ENCODE data around the gene C19orf47.

Gene C19orf47, protein sequence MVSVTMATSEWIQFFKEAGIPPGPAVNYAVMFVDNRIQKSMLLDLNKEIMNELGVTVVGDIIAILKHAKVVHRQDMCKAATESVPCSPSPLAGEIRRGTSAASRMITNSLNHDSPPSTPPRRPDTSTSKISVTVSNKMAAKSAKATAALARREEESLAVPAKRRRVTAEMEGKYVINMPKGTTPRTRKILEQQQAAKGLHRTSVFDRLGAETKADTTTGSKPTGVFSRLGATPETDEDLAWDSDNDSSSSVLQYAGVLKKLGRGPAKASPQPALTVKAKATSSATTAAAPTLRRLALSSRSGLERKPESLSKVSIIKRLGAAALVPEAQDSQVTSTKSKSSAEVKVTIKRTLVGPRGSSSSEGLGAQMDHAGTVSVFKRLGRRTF

DNA sequence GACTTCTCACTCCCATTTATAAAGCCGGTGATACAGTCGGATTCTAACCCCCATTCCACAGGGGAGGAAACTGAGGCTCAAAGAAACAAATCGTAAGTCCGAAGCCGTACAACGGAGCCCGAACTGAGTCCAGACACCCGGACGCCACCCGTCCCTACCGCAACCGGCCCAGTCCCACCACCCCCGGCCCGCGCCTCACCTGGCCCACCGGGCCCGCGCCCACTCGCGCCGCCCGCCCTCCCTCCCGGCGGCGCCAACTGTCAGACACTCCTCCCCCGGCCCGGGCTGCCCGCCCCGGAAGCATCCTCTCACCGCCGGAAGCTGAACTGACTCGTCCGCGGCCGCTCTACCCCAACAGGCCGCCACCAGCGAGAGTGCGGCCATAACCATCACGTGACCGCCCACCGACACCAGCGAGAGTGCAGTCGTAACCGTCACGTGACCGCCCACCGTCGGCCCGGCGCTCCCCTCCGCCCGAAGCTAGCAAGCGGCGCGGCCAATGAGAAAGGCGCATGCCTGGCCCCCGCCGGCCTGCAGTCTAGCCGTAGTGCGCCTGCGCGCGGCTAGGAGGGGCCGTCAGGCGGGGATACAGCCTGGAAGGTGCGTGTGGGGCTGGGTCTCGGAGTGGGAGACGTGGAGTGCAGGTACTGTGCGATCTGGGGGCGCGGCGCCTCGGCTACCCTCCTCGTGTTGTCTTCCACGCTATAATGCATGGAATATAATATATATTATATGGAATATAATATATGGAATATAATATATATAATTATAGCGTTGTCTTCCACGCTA lies at the start of gene C19orf47, which contains the start of gene PLD3:
Gene C19orf47 (minus strand): TSS at position 273 of the 789 bp plus-strand sequence. CDS start 6,540 bp downstream, outside the sequence.
Gene PLD3 (plus strand): TSS at position 571 of the 789 bp plus-strand sequence. CDS start 17,789 bp downstream, outside the sequence.
- peak; percentile 98 for DNase-seq (ENCODE audit: low read depth)

DNA sequence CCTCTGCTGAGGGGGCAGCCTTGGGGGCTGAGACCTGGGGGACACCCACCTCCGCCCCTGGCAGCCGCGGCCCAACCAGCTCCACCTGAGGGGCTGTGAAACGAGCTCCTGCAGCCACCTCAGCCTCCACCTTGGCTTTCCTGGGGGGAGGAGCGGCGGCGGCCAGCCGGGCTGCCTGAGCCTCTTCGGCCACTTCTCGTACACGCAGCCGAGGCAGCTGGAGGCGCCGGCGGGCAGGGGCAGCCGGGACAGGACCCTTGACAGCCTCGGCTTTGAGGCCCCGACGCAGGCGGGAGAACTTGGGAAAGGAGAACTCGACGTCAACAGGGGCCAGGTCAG lies 49.3 kb upstream of the C19orf47 start:
- no peak for DNase-seq (ENCODE audit: low read depth)

DNA sequence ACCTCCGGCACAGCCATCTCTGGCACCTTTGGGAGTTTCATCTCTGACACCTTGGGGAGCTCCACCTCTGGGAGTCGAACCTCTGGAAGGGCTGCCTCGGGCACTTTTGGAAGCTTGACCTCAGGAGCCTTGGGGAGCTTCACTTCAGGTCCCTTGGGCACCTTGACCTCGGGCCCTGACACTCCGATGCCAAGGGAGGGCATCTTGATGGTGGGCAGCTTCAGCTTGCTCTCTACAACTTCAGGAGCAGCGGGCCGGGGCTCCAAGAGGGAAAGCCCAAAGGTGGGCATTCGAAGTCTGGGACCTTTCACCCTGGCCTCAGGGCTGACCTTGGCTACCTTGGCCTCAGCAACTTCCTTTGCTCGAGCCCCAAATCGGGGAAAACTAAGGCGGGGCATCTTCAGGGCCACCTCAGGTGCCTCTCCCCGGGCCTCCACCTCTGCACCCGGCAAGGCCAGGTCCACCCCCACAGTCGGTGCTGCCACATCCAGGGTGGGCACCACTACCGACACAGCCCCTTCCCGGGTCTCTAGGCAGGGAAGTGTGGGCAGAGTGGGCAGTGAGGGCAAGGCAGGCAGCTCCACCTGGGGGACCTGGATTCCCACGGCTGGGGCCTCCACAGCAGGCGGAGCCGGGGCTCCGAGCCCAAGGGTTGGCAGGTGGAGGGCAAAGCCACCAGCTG lies 48.8 kb upstream of the C19orf47 start:
- DNase-seq (ENCODE audit: low read depth) = no peak

DNA sequence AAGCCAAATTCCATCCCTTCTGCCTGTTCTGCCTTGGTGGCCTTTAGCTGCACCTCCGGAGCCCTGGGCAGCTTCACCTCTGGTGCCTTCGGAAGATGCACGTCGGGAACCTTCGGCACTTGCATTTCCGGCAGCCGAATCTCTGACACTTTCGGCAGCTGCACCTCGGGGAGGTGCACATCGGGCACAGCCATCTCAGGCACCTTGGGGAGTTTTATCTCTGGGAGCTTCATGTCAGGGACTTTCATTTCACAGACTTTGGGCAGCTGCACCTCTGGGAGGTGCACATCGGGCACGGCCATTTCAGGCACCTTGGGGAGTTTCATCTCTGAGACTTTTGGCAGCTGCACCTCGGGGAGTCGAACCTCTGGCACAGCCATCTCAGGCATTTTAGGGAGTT lies 47.8 kb upstream of the C19orf47 start:
- no peak for DNase-seq (ENCODE audit: low read depth)

DNA sequence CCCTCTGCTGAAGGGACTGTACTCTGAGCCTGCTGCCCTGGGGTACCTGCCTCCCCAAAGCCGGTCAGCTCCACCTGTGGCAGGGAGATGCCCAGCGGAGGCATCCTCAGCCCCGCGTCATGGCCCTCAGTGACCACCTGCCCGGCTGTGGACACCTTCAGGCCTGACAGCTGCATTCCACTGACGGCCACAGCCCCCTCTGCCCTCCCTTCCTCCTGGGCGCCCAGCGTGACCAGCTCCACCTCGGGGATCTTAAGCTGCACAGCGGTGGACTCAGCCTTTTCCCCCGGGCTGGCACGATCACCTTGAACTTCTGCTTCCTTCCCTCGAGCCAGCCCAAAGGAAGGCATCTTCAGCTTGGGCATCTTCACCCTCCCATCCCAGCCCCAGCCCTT lies 46.6 kb upstream of the C19orf47 start:
- no peak for DNase-seq (ENCODE audit: low read depth)

DNA sequence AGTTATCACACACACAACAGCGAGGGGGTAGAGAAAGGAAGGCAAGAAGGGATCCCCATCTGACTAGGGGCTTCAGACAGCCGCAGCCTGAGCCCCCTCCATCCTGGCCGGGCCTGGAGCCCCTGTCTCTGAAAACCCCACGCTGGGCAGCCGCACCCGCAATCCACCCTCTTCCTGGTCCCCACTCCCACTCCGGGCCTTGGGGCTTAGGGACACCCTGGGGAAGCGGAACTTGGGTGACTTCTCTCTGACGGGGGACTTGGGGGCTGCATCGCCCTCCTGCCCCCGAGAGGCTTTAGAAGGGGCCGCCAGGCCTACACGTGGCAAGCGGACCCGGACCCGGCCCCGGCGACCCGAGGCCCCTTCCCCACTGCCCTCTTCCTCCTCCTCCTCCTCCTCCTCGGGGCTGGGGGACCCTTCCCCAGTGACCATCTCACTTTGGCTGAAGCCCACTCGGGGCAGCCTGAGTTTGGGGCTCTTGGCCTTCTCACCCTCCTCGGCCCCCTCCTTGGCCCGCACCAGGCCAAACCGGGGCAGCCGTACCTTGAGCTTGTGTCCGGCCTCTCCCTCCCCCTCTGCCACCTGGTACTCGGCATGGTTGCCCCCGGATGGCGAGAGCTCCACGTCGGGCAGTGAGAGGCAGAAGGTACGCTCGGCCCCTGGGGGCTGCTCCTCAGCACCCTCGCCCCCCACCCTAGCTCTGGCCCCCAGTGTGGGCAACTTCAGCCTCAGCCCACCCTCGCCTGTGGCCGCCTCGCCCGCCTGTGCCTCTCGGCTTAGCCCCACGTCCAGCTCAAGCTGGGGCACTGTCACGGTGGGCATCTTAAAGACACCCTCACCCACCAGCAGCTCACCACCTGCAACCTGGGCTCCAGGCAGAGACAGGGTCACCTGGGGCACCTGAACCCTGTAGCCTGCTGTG lies 46.0 kb upstream of the C19orf47 start:
- DNase-seq (ENCODE audit: low read depth) = no peak

DNA sequence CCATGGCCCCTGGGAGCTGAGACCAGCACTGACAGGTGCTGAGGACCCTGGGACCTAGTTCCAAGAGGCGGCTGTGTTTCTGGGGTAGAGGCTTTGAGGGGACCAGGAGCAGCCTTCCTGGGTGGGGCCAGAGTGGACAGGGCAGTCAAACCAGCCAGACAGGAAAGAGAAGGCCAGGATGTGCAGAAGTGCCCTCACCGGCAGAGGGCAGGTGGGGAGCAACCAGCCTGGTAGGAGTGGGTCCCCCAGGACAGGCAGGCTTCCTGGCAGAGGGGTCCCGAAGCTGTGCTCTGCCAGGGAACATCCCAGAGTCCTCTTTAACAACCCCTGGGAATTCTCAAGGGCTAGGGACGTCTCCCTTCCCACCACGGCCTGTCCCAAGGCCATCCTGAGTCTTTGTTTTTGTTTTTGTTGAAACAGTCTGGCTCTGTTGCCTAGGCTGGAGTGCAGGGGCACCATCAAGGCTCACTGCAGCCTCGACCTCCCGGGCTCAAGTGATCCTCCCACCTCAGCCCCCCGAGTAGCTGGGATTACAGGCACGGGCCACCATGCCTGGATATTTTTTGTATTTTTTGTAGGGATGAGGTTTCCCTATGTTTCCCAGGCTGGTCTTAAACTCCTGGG lies 44.8 kb upstream of the C19orf47 start:
- DNase-seq (ENCODE audit: low read depth) = no peak

DNA sequence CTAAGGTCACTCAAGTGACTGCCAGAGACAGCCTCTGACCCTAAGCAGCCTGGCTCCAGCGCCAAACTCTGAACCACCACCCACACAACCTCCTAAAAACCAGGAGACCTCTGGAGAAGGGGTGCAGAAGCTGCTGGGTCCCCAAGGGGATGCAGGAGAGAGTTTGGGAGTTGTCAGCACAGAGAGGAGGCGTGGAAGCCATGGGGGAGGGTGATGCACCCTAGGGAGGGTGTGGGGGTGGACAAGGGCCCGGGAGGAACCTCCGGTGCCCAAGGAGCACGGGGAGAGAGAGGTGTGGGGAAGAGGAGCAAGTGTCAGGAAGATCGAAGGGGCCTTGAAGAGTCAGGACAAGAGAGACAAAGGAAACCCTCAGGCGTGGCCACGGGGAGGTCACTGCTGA lies 43.9 kb upstream of the C19orf47 start:
- DNase-seq (ENCODE audit: low read depth) = no peak

DNA sequence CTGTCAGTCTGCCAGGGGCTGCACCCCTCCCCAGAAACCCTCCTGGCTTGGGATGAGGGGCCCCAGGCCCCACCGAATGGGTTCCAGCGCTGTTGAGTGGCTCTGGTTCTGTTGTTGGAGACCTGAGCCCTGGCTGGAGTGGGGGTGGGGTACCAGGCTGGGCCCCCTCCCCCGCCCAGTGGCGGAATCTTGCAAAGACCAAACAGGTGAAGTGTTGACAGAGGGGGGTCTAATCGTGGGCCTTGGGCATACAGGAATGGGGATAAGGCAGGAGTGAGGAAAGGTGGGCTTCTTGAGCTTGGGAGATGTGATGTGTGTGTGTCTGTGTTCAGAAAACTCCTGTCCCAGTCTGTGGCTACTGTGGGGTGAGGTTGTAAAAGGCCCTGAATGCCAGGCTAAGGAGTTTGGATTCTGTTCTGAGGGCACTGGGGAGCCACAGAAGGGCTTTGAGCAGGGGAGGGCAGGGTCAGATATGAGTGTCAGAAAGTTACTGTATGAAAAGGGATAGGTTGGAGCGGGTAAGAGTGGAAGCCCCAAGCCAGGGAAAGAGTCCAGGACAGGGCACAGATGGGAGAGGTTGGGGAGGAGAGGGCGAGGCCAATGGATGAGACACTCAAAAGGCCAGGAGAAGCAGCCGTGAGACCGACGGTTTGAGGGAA lies 42.0 kb upstream of the C19orf47 start, which contains the start of gene HIPK4:
Gene HIPK4 (minus strand): TSS at position 98 of the 659 bp plus-strand sequence. CDS start 279 bp downstream, outside the sequence.
- DNase-seq (ENCODE audit: low read depth) = no peak

DNA sequence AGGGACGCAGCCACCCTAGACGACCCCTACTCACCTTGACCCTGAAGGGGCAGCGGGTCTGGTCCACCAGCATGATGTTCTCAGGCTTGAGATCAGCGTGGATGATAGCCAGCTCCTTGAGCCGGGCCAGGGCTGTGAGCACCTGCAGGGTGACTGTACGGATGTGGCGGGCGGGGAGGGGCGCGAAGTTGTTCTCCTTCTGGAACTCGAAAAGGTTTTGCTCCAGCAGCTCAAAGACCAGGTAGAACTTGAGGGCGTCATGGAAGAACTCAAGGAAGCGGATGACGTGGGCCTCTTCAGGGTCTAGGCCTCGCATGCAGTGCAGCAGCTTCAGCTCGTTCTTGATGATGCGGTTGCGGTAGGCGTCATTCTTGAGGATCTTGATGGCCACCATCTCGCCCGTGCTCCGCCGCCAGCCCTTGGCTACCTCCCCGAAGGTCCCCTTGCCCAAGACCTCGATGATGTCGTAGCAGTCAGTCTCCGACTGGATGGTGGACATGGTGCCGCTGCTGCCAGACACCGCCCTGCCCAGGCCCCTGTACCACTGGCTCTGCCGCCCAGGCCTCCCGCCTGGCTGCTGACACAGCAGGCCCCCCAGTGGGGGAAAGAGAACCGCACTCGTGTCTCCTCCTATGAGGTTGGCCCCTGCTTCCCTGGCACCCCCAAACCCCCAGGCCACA lies 41.3 kb upstream of the C19orf47 start:
- DNase-seq (ENCODE audit: low read depth) = no peak

DNA sequence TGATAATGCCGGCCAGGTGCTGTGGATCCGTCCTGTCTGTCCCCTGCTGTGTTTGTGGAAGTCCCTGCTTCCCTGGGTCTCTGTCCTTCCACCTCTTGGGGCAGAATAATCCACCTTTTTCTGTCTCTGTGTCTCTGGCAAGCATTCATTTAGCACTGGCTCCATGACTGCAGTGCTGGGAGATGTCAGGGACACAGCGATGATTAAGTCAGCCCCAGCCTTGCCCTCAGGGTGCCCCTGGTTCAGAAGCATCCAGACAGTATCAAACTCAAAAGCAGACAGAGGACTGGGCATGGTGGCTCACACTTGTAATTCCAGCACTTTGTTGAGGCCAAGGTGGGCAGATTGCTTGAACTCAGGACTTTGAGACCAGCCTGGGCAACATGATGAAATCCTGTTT lies 40.3 kb upstream of the C19orf47 start:
- no peak for DNase-seq (ENCODE audit: low read depth)

DNA sequence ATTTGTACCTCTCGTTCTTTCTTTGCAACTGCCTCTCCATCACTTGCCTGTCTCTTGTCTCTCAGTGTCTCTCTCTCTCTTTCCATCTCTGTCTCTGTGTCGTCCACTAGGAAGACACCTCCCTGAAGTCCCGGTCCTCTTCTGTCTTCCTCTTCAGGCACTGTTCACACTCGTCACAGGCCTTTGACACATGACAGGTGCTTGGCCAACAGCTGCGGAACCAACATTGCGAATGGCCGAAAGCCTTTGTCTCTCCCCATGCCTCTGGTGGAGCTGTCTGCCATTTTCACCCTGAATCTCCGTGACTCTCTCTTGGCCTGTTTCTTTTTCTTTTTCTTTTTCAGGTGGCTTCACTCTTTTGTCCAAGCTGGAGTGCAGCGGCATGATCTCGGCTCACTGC lies 39.0 kb upstream of the C19orf47 start:
- DNase-seq (ENCODE audit: low read depth) = no peak

DNA sequence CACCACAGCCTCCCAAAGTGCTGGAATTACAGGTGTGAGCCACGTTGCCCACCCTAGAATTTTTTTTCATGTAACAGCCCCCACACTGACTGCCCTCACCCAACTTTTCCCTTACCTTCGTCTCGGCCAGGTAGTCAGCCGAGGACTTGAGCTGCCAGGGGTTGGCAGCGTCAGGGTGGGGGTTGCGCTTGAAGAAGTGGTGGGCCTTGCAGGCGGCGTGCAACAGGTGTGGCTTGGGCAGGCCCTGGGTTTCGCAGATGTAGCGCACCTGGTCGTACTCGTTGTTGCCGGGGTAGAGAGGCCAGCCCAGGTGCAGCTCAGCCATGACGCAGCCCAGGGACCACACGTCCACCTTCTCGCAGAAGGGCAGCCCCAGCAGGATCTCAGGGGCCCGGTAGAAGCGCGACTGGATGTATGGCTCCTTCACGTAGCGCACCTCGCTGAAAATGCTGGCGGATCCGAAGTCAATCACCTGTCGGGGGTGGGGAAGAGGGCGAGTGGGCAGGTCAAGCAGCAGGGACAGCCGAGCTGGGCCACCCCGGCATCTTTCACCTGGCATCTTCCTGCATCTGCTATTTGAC lies 35.6 kb upstream of the C19orf47 start:
- no peak for DNase-seq (ENCODE audit: low read depth)

DNA sequence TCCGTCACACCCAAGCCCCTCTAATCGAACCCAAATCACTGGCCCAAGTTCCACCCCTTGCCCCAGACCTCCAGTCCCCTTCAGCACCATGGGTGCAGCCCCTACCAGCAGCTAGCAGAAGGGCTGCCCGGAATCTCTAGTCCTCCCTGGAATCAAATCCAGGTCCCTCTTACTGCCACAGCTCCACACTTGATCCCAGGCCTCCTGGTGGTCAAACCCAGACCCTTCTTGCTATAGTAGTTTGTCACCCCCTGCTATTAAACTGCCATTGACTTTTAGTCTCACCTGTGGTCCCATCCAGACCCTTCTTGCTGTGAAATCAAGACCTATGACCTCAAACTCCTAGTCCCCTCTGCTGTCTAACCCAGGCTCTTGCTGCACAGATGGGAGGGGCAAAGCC lies 33.1 kb upstream of the C19orf47 start:
- DNase-seq (ENCODE audit: low read depth) = no peak

DNA sequence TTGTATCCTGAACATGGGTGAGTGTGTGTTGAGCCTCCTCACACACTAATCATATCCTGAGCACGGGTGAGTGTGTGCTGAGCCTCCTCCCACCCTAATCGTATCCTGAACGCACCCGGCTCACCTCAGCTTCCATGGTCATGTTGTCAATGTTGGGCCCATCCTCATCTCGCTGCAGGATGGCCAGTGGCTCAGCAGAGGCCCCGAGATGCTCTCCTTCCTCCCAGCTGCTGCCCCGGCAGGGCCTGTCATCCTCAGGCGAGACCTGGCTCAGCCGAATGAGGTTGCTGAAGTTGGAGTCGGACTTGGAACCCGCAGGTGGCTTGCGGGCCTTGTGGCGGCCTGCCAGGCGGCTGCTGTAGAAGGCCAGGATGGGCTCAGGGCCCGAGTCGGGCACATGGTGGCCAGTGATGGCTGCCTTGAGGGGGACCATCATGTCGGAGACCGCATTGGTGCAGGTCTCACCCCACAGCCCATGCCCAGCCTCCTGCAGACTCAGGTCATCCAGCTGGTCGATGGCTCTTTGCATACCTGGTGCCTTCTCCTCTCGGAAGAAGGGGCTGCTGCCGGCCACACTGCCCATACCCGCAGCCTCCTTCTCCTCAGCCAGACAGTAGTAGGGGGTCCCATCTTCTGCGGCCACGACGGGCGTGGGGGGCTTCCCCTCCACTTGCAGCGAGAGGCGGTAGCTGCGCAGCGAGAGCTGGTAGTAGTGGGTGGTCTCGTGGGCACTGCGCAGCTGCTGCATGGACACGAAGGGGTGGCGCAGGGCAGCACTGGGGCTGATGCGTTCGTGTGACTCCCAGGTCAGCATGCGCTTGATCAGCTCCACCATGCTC lies 32.2 kb upstream of the C19orf47 start:
- DNase-seq (ENCODE audit: low read depth) = no peak

DNA sequence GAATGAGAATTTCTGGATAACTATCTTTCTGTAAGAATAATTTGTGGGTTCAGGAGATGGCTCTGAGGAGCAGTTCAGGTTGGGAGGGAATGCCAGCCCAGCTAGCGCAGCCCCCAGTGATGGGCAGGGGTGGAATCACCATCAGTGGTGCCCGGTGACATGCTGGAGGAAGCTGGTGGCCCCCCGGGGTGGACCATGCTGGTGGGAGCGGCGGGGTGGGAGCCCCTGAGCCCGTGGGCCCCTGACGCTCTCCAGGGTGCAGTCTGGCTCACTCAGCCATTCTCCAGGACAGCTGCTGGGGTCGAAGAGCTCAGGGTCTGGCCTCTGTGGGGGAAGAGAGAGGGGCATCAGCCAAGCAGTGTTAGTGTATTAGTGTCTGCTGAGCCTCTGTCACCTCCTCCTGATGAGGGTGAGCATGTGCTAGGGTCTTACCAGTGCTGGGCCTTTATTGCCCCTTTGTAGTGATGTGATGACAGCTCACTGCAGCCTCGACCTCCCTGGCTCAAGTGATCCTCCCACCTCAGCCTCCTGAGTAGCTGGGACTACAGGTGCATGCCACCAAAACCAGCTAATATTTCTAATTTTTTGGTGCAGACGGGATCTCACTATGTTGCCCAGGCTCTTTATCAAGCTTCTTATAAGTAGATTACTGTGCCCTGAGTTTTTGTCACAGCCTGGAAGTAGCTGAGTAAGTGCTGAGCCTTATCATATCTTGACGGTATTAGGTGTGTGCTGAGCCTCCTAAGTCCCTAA lies 31.4 kb upstream of the C19orf47 start:
- no peak for DNase-seq (ENCODE audit: low read depth)

DNA sequence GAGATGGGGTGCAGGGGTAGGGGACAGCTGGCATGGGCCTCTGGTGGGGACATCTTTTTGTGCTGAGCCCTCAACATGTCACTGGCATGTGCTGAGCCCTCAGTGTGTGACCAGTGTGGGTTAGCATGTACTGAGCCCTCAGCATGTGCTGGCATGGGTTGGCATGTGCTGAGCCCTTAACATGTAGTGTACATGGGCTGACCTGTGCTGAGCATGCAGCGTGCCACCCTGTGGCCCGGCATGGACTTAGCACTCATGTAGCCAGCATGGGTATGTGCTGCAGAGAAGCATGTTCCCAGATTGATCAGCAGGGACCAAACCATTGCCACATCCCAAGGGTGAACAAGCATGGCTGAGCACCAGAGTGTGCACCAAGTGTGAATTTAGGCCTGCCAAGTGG lies 30.3 kb upstream of the C19orf47 start:
- DNase-seq (ENCODE audit: low read depth) = no peak

DNA sequence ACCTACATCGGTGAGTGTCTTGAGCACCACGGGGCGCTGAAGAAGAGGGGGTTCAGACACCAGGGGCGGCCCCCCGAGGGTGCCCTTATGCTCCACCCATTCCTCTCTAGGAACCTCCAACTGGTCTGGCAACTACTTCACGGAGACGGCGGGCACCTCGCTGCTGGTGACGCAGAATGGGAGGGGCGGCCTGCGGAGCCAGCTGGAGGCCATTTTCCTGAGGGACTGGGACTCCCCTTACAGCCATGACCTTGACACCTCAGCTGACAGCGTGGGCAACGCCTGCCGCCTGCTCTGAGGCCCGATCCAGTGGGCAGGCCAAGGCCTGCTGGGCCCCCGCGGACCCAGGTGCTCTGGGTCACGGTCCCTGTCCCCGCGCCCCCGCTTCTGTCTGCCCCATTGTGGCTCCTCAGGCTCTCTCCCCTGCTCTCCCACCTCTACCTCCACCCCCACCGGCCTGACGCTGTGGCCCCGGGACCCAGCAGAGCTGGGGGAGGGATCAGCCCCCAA lies 29.7 kb upstream of the C19orf47 start:
- no peak for DNase-seq (ENCODE audit: low read depth)
